IMR-90 (cell line): Measurements from ENCODE around the gene CDH23. TPM values are rescaled to one million over a fixed set of nuclear protein-coding genes. Genes with fewer than 3 reads are reported as not detected.

Experiments used
- ATAC-seq: fragments of 200-7000 bp; cut with Tn5 transposase; 2 replicates; pipeline ENCODE4 v1.9.1; 2020; ENCODE audit warnings: low read depth, mild to moderate bottlenecking, moderate library complexity
- BruUV-seq: library from RNA; stranded (reverse); fragments of 400-500 nt; replicated peaks from 2 replicates; lab custom pipeline; 2021; lab: Mats Ljungman, UMichigan
- CTCF ChIA-PET: fragments of 300-600 bp; formaldehyde crosslinking; extraction: SDS; loops from one replicate; lab custom pipeline; 2021; ENCODE audit warnings: antibody characterized with exemption; lab: Yijun Ruan, JAX
- POLR2A ChIA-PET: fragments of 300-600 bp; sonication (Branson Sonifier 250); formaldehyde crosslinking; loops from one replicate; lab custom pipeline; 2022; ENCODE audit warnings: antibody characterized with exemption; ENCODE audit not compliant: unreplicated experiment; lab: Charles Lee
- DNase-seq: peaks from one replicate; pipeline ENCODE4 v3.0.0; 2013
- H2AFZ ChIP-seq: replicated peaks from 2 replicates; pipeline ENCODE3; 2013; ENCODE audit warnings: low read length, mild to moderate bottlenecking; ENCODE audit not compliant: poor library complexity
- H2AK5ac ChIP-seq: 2 replicates; pipeline ENCODE4 v1.6.1; 2013; ENCODE audit warnings: low read depth, low read length, inconsistent platforms
- H2AK9ac ChIP-seq: replicated peaks from 2 replicates; pipeline ENCODE3; 2013; ENCODE audit warnings: mild to moderate bottlenecking, low read depth, low read length, moderate library complexity; ENCODE audit not compliant: poor library complexity
- H2BK120ac ChIP-seq: 2 replicates; pipeline ENCODE4 v1.6.1; 2013; ENCODE audit warnings: low read depth, low read length, inconsistent platforms
- H2BK15ac ChIP-seq: 3 replicates; pipeline ENCODE4 v1.6.1; 2013; ENCODE audit warnings: low read depth, low read length, inconsistent platforms
- H2BK20ac ChIP-seq: 2 replicates; pipeline ENCODE4 v1.6.1; 2013; ENCODE audit warnings: low read depth, mild to moderate bottlenecking, inconsistent platforms, low read length, moderate library complexity
- H2BK5ac ChIP-seq: 2 replicates; pipeline ENCODE4 v1.6.1; 2013; ENCODE audit warnings: mild to moderate bottlenecking, low read depth, low read length, inconsistent platforms; ENCODE audit not compliant: poor library complexity, severe bottlenecking
- H3K14ac ChIP-seq: replicated peaks from 2 replicates; pipeline ENCODE4 v1.6.1; 2013; ENCODE audit warnings: low read depth, low read length, inconsistent platforms
- H3K18ac ChIP-seq: 2 replicates; pipeline ENCODE4 v1.6.1; 2013; ENCODE audit warnings: low read depth, low read length, control low read depth
- H3K23ac ChIP-seq: 2 replicates; pipeline ENCODE4 v1.6.1; 2013; ENCODE audit warnings: low read depth, low read length, inconsistent platforms
- H3K27ac ChIP-seq: 2 replicates; pipeline ENCODE4 v1.5.1; 2013; ENCODE audit warnings: mild to moderate bottlenecking, control low read depth, low read length; ENCODE audit not compliant: insufficient read depth
- H3K27me3 ChIP-seq: 2 replicates; pipeline ENCODE4 v1.6.1; 2013; ENCODE audit warnings: low read length; ENCODE audit not compliant: control insufficient read depth, insufficient read depth
- H3K36me3 ChIP-seq: 2 replicates; pipeline ENCODE4 v1.6.1; 2013; ENCODE audit warnings: low read length, mixed read lengths; ENCODE audit not compliant: control insufficient read depth, insufficient read depth
- H3K4ac ChIP-seq: 2 replicates; pipeline ENCODE4 v1.6.1; 2013; ENCODE audit warnings: low read depth, low read length, inconsistent platforms
- H3K4me1 ChIP-seq: 2 replicates; pipeline ENCODE4 v1.6.1; 2013; ENCODE audit warnings: low read length, mixed read lengths; ENCODE audit not compliant: control insufficient read depth, insufficient read depth
- H3K4me2 ChIP-seq: 2 replicates; pipeline ENCODE4 v1.6.1; 2013; ENCODE audit warnings: low read depth, mild to moderate bottlenecking, control low read depth, low read length, moderate library complexity
- H3K4me3 ChIP-seq: 2 replicates; pipeline ENCODE4 v1.5.1; 2013; ENCODE audit warnings: low read depth, mild to moderate bottlenecking, control low read depth, low read length, moderate library complexity; ENCODE audit not compliant: insufficient read depth
- H3K56ac ChIP-seq: 2 replicates; pipeline ENCODE4 v1.6.1; 2013; ENCODE audit warnings: low read length, inconsistent platforms; ENCODE audit not compliant: insufficient read depth; ENCODE audit errors: extremely low read depth
- H3K79me1 ChIP-seq, 2 experiments: 2 replicates each; pipeline ENCODE4 v1.6.1; 2013; ENCODE audit warnings: low read length in 2 of 2, inconsistent platforms in 1 of 2, low read depth in 1 of 2
- H3K9ac ChIP-seq: 2 replicates; pipeline ENCODE4 v1.6.1; 2013; ENCODE audit warnings: low read depth, low read length, control low read depth
- H3K9me1 ChIP-seq: 2 replicates; pipeline ENCODE4 v1.6.1; 2013; ENCODE audit warnings: low read length, inconsistent platforms; ENCODE audit not compliant: insufficient read depth
- H3K9me3 ChIP-seq: 2 replicates; pipeline ENCODE4 v1.6.1; 2013; ENCODE audit warnings: low read length; ENCODE audit not compliant: control insufficient read depth, insufficient read depth
- H4K20me1 ChIP-seq: 2 replicates; pipeline ENCODE4 v1.6.1; 2013; ENCODE audit warnings: low read length, inconsistent platforms; ENCODE audit not compliant: insufficient read depth
- H4K5ac ChIP-seq: 2 replicates; pipeline ENCODE4 v1.6.1; 2013; ENCODE audit warnings: mild to moderate bottlenecking, low read depth, low read length, control low read depth
- H4K8ac ChIP-seq, 2 experiments: 2 replicates each; pipeline ENCODE4 v1.6.1; 2013; ENCODE audit warnings: low read depth in 2 of 2, low read length in 2 of 2, control low read depth in 1 of 2, inconsistent platforms in 1 of 2
- H4K91ac ChIP-seq: 2 replicates; pipeline ENCODE4 v1.6.1; 2013; ENCODE audit warnings: low read depth, low read length, inconsistent platforms; ENCODE audit not compliant: insufficient read depth
- BHLHE40 ChIP-seq: fragments of 150-350 bp; IDR thresholded peaks from 2 replicates; pipeline ENCODE4 v1.6.1; 2016; ENCODE audit warnings: mild to moderate bottlenecking, low read depth, low read length
- CEBPB ChIP-seq: IDR thresholded peaks from 2 replicates; pipeline ENCODE4 v1.6.1; 2012; ENCODE audit warnings: low read depth, low read length, improper control_type of control experiment
- CHD1 ChIP-seq: IDR thresholded peaks from 2 replicates; pipeline ENCODE4 v1.6.1; 2012; ENCODE audit warnings: low read depth, low read length, improper control_type of control experiment
- ELK1 ChIP-seq: fragments of 150-350 bp; IDR thresholded peaks from 2 replicates; pipeline ENCODE4 v1.6.1; 2016; ENCODE audit warnings: low read depth, mild to moderate bottlenecking, low read length, moderate library complexity, borderline replicate concordance
- FOS ChIP-seq: fragments of 150-350 bp; IDR thresholded peaks from 2 replicates; pipeline ENCODE4 v1.6.1; 2016; ENCODE audit warnings: low read depth, low read length
- MAFK ChIP-seq: IDR thresholded peaks from 2 replicates; pipeline ENCODE4 v1.6.1; 2012; ENCODE audit warnings: low read depth, low read length, improper control_type of control experiment
- MAZ ChIP-seq: IDR thresholded peaks from 2 replicates; pipeline ENCODE4 v1.6.1; 2012; ENCODE audit warnings: low read depth, mild to moderate bottlenecking, low read length, improper control_type of control experiment, moderate library complexity, borderline replicate concordance
- MXI1 ChIP-seq: IDR thresholded peaks from 2 replicates; pipeline ENCODE4 v1.6.1; 2012; ENCODE audit warnings: low read depth, mild to moderate bottlenecking, low read length, moderate library complexity, borderline replicate concordance
- NFE2L2 ChIP-seq: fragments of 150-350 bp; IDR thresholded peaks from 2 replicates; pipeline ENCODE4 v1.6.1; 2016; ENCODE audit warnings: low read depth, mild to moderate bottlenecking, low read length
- POLR2A ChIP-seq: IDR thresholded peaks from 2 replicates; pipeline ENCODE4 v1.6.1; 2012; ENCODE audit warnings: mild to moderate bottlenecking, low read depth, low read length
- RAD21 ChIP-seq: IDR thresholded peaks from 2 replicates; pipeline ENCODE4 v1.6.1; 2012; ENCODE audit warnings: low read length, improper control_type of control experiment
- RCOR1 ChIP-seq: IDR thresholded peaks from 2 replicates; pipeline ENCODE4 v1.6.1; 2012; ENCODE audit warnings: mild to moderate bottlenecking, low read length, improper control_type of control experiment; ENCODE audit not compliant: insufficient replicate concordance
- RFX5 ChIP-seq: IDR thresholded peaks from 2 replicates; pipeline ENCODE4 v1.8.0; 2012; ENCODE audit warnings: low read depth, mild to moderate bottlenecking, low read length, moderate library complexity
- SMC3 ChIP-seq: fragments of 150-350 bp; IDR thresholded peaks from 2 replicates; pipeline ENCODE4 v1.6.1; 2016; ENCODE audit warnings: low read depth, mild to moderate bottlenecking, antibody characterized with exemption, low read length, moderate library complexity
- WGBS, 2 experiments: methylation state at CpG; one replicate each; pipeline versions ENCODE4 v1.1.5 to v1.1.7; 2013; ENCODE audit warnings: missing lambda C conversion rate in 2 of 2; ENCODE audit not compliant: insufficient read length in 1 of 2; ENCODE audit errors: extremely low coverage in 2 of 2; 5-methylcytosine and 5-hydroxymethylcytosine counted together
- dilution Hi-C: fragments of 300-500 bp; cut with HindIII; formaldehyde crosslinking; loops from one replicate; pipeline ENCODE4 v1.14.3; 2018; ENCODE audit warnings: low sequenced_read_pairs; ENCODE audit not compliant: unreplicated experiment
- in situ Hi-C: fragments of 300-500 bp; cut with MboI; formaldehyde crosslinking; loops from 3 replicates; pipeline ENCODE4 v1.14.3; 2019; ENCODE audit warnings: low sequenced_read_pairs, inconsistent platforms, mixed read lengths
- intact Hi-C: fragments of 100-400 bp; cut with micrococcal nuclease; formaldehyde crosslinking; loops from 2 replicates; pipeline ENCODE4 v1.10.0; 2022
- polyA plus RNA-seq, 3 experiments: library from polyadenylated mRNA; depleted of rRNA; stranded (reverse); fragments of >200 nt; gene quantifications; 2 replicates each; pipeline ENCODE4 v1.2.3, GENCODE V29; 2012; ENCODE audit warnings: low replicate concordance in 1 of 3
- total RNA-seq: library from RNA; depleted of rRNA; stranded (reverse); fragments of >200 nt; gene quantifications from 2 replicates; pipeline ENCODE4 v1.2.3, GENCODE V29; 2012
- TF ChIP-seq, protein P1 (sequence below): fragments of 150-350 bp; IDR thresholded peaks from 2 replicates; pipeline ENCODE4 v1.6.1; 2017; ENCODE audit warnings: mild to moderate bottlenecking, antibody characterized with exemption, low read length, low read depth
- TF ChIP-seq, protein P2 (sequence below): conservative IDR thresholded peaks from 2 replicates; pipeline ENCODE4 v1.5.1; 2012; ENCODE audit warnings: mild to moderate bottlenecking, low read depth, low read length, improper control_type of control experiment

The CDH23 gene
- total and polyA plus RNA-seq, 2 of the 4 experiments (the other 2 are of a cell fraction) = under 0.01 to 0.03 TPM

- Histone ChIP-seq H2BK5ac (no peak overlapping the region), H4K8ac (no peak overlapping the region), H3K9ac (no peak overlapping the region), H3K23ac (no peak overlapping the region), H2AFZ (no peak overlapping the region), H2BK15ac (no peak overlapping the region), H3K56ac (no peak overlapping the region), H4K20me1 (no peaks in the 10 kb centered on the region), H3K4me2 (no peak overlapping the region), H2BK120ac (no peak overlapping the region), H4K5ac (no peak overlapping the region), H3K9me1 (no peaks in the 10 kb centered on the region), H3K79me1 (no peaks in the 10 kb centered on the region), H2BK20ac (no peak overlapping the region), H3K36me3 (no peaks in the 10 kb centered on the region), H3K4ac (no peak overlapping the region), H2AK9ac (no peak overlapping the region), H3K4me1 (no peaks in the 10 kb centered on the region), H3K27ac (no peak overlapping the region), H3K4me3 (no peak overlapping the region), H4K91ac (no peak overlapping the region), H3K9me3 (no peaks in the 10 kb centered on the region), H2AK5ac (no peak overlapping the region), H3K27me3 (peaks cover 13% of the 10 kb centered on the region; the same call in 1 of the 2 replicates), H3K18ac (no peak overlapping the region), H3K14ac (no peak overlapping the region)
- TF ChIP-seq FOS = no peak
- TF ChIP-seq MAFK = no peak
- no peak for TF ChIP-seq ELK1
- no peak for TF ChIP-seq NFE2L2
- TF ChIP-seq MAZ = no peak
- TF ChIP-seq, protein P1, sequence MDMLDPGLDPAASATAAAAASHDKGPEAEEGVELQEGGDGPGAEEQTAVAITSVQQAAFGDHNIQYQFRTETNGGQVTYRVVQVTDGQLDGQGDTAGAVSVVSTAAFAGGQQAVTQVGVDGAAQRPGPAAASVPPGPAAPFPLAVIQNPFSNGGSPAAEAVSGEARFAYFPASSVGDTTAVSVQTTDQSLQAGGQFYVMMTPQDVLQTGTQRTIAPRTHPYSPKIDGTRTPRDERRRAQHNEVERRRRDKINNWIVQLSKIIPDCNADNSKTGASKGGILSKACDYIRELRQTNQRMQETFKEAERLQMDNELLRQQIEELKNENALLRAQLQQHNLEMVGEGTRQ = no peak
- TF ChIP-seq CEBPB = no peak
- no peak for TF ChIP-seq POLR2A
- no peak for TF ChIP-seq MXI1
- TF ChIP-seq RFX5 = no peak
- TF ChIP-seq, protein P2, sequence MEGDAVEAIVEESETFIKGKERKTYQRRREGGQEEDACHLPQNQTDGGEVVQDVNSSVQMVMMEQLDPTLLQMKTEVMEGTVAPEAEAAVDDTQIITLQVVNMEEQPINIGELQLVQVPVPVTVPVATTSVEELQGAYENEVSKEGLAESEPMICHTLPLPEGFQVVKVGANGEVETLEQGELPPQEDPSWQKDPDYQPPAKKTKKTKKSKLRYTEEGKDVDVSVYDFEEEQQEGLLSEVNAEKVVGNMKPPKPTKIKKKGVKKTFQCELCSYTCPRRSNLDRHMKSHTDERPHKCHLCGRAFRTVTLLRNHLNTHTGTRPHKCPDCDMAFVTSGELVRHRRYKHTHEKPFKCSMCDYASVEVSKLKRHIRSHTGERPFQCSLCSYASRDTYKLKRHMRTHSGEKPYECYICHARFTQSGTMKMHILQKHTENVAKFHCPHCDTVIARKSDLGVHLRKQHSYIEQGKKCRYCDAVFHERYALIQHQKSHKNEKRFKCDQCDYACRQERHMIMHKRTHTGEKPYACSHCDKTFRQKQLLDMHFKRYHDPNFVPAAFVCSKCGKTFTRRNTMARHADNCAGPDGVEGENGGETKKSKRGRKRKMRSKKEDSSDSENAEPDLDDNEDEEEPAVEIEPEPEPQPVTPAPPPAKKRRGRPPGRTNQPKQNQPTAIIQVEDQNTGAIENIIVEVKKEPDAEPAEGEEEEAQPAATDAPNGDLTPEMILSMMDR = no peak
- TF ChIP-seq RAD21 = no peak
- no peak for TF ChIP-seq CHD1
- no peak for TF ChIP-seq SMC3
- TF ChIP-seq RCOR1 = no peak
- no peak for TF ChIP-seq BHLHE40
- in situ Hi-C loops = no loop called here
- DNase-seq (no peak), ATAC-seq (no peak)
- ChIA-PET CTCF (no interaction called here), POLR2A (no interaction called here)
- no CpG with 5 or more reads among the region's 12 CpGs for WGBS, 2 experiments
- dilution Hi-C loops = no loop called here
- BruUV-seq = no TSS peak
- intact Hi-C loops = no loop called here
These were observed 27.2 kb downstream of the CDH23 start for GRCh38 chr10:71423901-71424300.
